HepG2 (cell line): Measurements from ENCODE around the gene RABEP2. TPM values are rescaled to one million over a fixed set of nuclear protein-coding genes. Genes with fewer than 3 reads are reported as not detected.
A peak's percentile ranks its signal among the peaks of the same experiment; 100 is the strongest.

ENCODE experiments used
- ARNT ChIP-seq: fragments of 450-650 bp; IDR thresholded peaks from 2 replicates; pipeline ENCODE4 v1.6.1; 2017
- ARNT2 ChIP-seq: sonication (generic); formaldehyde crosslinking; IDR thresholded peaks from 2 replicates; pipeline ENCODE4 v1.8.0; 2022; ENCODE audit warnings: mild to moderate bottlenecking, low read depth, missing genetic modification reagents, moderate library complexity
- CBX2 ChIP-seq, 2 experiments: fragments of 200-600 bp in 1 of 2; sonication (generic); formaldehyde crosslinking in 1 of 2; IDR thresholded peaks; 2 replicates each; pipeline versions ENCODE4 v1.7.0 to v1.8.1; 2018 to 2022; ENCODE audit warnings: low read depth in 2 of 2, low read length in 1 of 2, mild to moderate bottlenecking in 1 of 2, missing genetic modification reagents in 1 of 2
- EP300 ChIP-seq, 3 experiments: sonication (generic) in 1 of 3; formaldehyde crosslinking in 1 of 3; IDR thresholded peaks; 2 replicates each; pipeline versions ENCODE4 v1.5.1 to v1.6.1; 2011 to 2020; ENCODE audit warnings: low read depth in 2 of 3, low read length in 2 of 3, borderline replicate concordance in 1 of 3, improper control_type of control experiment in 1 of 3, mild to moderate bottlenecking in 1 of 3, missing genetic modification reagents in 1 of 3, moderate library complexity in 1 of 3
- KDM2A ChIP-seq: sonication (generic); formaldehyde crosslinking; IDR thresholded peaks from 2 replicates; pipeline ENCODE4 v1.4.0; 2020; ENCODE audit warnings: low read depth, missing genetic modification reagents, borderline replicate concordance
- KLF15 ChIP-seq: sonication (generic); formaldehyde crosslinking; IDR thresholded peaks from 2 replicates; pipeline ENCODE4 v1.8.1; 2023; ENCODE audit warnings: borderline replicate concordance, mild to moderate bottlenecking, inconsistent platforms, missing genetic modification reagents, mixed read lengths
- MTF1 ChIP-seq: sonication (generic); formaldehyde crosslinking; IDR thresholded peaks from 2 replicates; pipeline ENCODE4 v1.5.0; 2020; ENCODE audit warnings: missing genetic modification reagents
- SETDB1 ChIP-seq: sonication (generic); formaldehyde crosslinking; IDR thresholded peaks from 2 replicates; pipeline ENCODE4 v1.5.1; 2020; ENCODE audit warnings: missing genetic modification reagents, mild to moderate bottlenecking, borderline replicate concordance
- SRSF9 ChIP-seq: fragments of 200-400 bp; formaldehyde crosslinking; IDR thresholded peaks from 2 replicates; pipeline ENCODE4 v1.6.1; 2018; ENCODE audit warnings: borderline replicate concordance, mild to moderate bottlenecking, low read depth, low read length; ENCODE audit not compliant: insufficient read depth, poor library complexity, severe bottlenecking
- ZFYVE20 ChIP-seq: sonication (generic); formaldehyde crosslinking; IDR thresholded peaks from 2 replicates; pipeline ENCODE4 v1.8.0; 2023; ENCODE audit warnings: low read depth, mild to moderate bottlenecking, moderate library complexity, missing genetic modification reagents, borderline replicate concordance
- ZNF496 ChIP-seq: sonication (generic); formaldehyde crosslinking; IDR thresholded peaks from 2 replicates; pipeline ENCODE4 v1.8.1; 2023; ENCODE audit warnings: mild to moderate bottlenecking, moderate library complexity, missing genetic modification reagents; ENCODE audit not compliant: insufficient replicate concordance
- ZNF616 ChIP-seq: sonication (generic); formaldehyde crosslinking; IDR thresholded peaks from 2 replicates; pipeline ENCODE4 v1.5.0; 2020; ENCODE audit warnings: low read depth, mild to moderate bottlenecking, missing genetic modification reagents
- polyA plus RNA-seq, 8 experiments: library from polyadenylated mRNA; depleted of rRNA in 3 of 8; stranded (reverse) in 7 of 8; unstranded in 1 of 8; fragments of >200 nt; fragmentation: Illumina TruSeq in 4 of 8; extraction: Trizol in 4 of 8; gene quantifications; 2 replicates each; pipeline versions ENCODE4 v1.2.1 to v1.2.3, GENCODE V29; 2011 to 2016; ENCODE audit warnings: low read depth in 4 of 8, missing spikeins in 1 of 8, mixed read lengths in 1 of 8; ENCODE audit not compliant: insufficient read depth in 1 of 8
- total RNA-seq, 5 experiments: library from RNA; depleted of rRNA; stranded (reverse); fragments of >200 nt; fragmentation: Illumina TruSeq; extraction: Trizol; gene quantifications; 2 replicates each; pipeline ENCODE4 v1.2.3, GENCODE V29; 2016; ENCODE audit warnings: low read depth in 1 of 5
- TF ChIP-seq, protein P1 (sequence below): sonication (generic); formaldehyde crosslinking; IDR thresholded peaks from 2 replicates; pipeline ENCODE4 v1.9.0; 2021; ENCODE audit warnings: missing genetic modification reagents, borderline replicate concordance
- TF ChIP-seq, protein P2 (sequence below): sonication (generic); formaldehyde crosslinking; IDR thresholded peaks from 2 replicates; pipeline ENCODE4 v1.5.1; 2020; ENCODE audit warnings: missing genetic modification reagents, mild to moderate bottlenecking, borderline replicate concordance
- TF ChIP-seq, protein P3 (sequence below): sonication (generic); formaldehyde crosslinking; IDR thresholded peaks from 2 replicates; pipeline ENCODE4 v1.4.0; 2020; ENCODE audit warnings: missing genetic modification reagents
- TF ChIP-seq, protein P4 (sequence below): sonication (generic); formaldehyde crosslinking; IDR thresholded peaks from 2 replicates; pipeline ENCODE4 v1.5.0; 2020; ENCODE audit warnings: mild to moderate bottlenecking, missing genetic modification reagents, moderate library complexity
- TF ChIP-seq, protein P5 (sequence below): sonication (generic); formaldehyde crosslinking; IDR thresholded peaks from 2 replicates; pipeline ENCODE4 v1.8.0; 2022; ENCODE audit warnings: missing genetic modification reagents, mild to moderate bottlenecking, inconsistent platforms, borderline replicate concordance

RABEP2 gene
- total and polyA plus RNA-seq, 2 of the 13 experiments (the other 11 are each of a cell fraction or from before 2014, with no cell fraction given): 10.8 to 18.4 TPM

DNA sequence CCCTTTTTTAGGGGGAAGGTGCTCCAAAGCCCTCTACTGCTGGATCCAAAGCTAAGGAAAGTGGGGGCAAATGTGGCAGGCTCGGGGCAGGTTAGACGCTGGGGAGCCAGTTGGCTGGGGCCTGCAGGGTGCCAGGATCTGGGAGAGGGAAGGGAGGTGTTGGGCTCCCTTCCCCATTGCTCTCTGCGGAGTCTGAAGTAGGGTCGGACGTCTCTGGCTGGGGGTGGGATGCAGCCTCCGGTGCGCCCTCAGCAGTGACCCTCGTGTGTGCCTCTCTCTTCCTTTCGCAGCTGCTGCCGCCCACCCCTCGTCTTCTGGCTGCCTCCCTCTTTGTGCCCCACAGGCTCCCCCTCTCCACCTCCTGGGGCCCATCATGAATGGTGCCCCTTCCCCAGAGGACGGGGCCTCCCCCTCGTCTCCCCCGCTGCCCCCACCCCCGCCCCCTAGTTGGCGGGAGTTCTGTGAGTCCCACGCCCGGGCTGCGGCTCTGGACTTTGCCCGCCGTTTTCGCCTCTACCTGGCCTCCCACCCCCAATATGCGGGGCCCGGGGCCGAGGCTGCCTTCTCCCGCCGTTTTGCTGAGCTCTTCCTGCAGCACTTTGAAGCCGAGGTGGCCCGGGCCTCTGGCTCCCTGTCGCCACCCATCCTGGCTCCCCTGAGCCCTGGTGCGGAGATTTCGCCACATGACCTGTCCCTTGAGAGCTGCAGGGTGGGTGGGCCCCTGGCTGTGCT, 59.1 kb downstream of the RABEP2 start (continued):
- TF ChIP-seq MTF1 (CRISPR knock-in tag) (no peak), SRSF9 (no peak), KDM2A (CRISPR knock-in tag) (no peak), ARNT (no peak), ZFYVE20 (CRISPR knock-in tag) (no peak), CBX2 (IDR thresholded peaks at IDR 0.05; ENCODE audit: low read depth, low read length) (no peak), CBX2 (CRISPR knock-in tag; IDR thresholded peaks at IDR 0.05; ENCODE audit: low read depth) (no peak), EP300 (IDR thresholded peaks at IDR 0.05; ENCODE audit: low read depth in 2 of 2, low read length in 2 of 2) (peak in 1 of 2 experiments; percentile 26; a peak in 1 of 4 replicates), EP300 (CRISPR knock-in tag; IDR thresholded peaks at IDR 0.05; ENCODE audit: borderline replicate concordance) (no peak), ARNT2 (CRISPR knock-in tag) (0 out of 2 replicates have a peak, but pooled peaks have one; percentile 59), KLF15 (no peak), ZNF496 (CRISPR knock-in tag) (no peak), ZNF616 (CRISPR knock-in tag) (peak; percentile 37; the same call in 1 of the 2 replicates), SETDB1 (CRISPR knock-in tag) (no peak)
- TF ChIP-seq, protein P1, sequence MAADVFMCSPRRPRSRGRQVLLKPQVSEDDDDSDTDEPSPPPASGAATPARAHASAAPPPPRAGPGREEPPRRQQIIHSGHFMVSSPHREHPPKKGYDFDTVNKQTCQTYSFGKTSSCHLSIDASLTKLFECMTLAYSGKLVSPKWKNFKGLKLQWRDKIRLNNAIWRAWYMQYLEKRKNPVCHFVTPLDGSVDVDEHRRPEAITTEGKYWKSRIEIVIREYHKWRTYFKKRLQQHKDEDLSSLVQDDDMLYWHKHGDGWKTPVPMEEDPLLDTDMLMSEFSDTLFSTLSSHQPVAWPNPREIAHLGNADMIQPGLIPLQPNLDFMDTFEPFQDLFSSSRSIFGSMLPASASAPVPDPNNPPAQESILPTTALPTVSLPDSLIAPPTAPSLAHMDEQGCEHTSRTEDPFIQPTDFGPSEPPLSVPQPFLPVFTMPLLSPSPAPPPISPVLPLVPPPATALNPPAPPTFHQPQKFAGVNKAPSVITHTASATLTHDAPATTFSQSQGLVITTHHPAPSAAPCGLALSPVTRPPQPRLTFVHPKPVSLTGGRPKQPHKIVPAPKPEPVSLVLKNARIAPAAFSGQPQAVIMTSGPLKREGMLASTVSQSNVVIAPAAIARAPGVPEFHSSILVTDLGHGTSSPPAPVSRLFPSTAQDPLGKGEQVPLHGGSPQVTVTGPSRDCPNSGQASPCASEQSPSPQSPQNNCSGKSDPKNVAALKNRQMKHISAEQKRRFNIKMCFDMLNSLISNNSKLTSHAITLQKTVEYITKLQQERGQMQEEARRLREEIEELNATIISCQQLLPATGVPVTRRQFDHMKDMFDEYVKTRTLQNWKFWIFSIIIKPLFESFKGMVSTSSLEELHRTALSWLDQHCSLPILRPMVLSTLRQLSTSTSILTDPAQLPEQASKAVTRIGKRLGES (CRISPR knock-in tag): no peak
- TF ChIP-seq, protein P2, sequence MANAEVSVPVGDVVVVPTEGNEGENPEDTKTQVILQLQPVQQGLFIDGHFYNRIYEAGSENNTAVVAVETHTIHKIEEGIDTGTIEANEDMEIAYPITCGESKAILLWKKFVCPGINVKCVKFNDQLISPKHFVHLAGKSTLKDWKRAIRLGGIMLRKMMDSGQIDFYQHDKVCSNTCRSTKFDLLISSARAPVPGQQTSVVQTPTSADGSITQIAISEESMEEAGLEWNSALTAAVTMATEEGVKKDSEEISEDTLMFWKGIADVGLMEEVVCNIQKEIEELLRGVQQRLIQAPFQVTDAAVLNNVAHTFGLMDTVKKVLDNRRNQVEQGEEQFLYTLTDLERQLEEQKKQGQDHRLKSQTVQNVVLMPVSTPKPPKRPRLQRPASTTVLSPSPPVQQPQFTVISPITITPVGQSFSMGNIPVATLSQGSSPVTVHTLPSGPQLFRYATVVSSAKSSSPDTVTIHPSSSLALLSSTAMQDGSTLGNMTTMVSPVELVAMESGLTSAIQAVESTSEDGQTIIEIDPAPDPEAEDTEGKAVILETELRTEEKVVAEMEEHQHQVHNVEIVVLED: 0 out of 2 replicates have a peak, but pooled peaks have one; percentile 35
- TF ChIP-seq, protein P3, sequence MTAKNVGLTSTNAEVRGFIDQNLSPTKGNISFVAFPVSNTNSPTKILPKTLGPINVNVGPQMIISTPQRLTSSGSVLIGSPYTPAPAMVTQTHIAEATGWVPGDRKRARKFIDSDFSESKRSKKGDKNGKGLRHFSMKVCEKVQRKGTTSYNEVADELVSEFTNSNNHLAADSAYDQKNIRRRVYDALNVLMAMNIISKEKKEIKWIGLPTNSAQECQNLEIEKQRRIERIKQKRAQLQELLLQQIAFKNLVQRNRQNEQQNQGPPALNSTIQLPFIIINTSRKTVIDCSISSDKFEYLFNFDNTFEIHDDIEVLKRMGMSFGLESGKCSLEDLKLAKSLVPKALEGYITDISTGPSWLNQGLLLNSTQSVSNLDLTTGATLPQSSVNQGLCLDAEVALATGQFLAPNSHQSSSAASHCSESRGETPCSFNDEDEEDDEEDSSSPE (CRISPR knock-in tag): peak; percentile 95
- TF ChIP-seq, protein P4, sequence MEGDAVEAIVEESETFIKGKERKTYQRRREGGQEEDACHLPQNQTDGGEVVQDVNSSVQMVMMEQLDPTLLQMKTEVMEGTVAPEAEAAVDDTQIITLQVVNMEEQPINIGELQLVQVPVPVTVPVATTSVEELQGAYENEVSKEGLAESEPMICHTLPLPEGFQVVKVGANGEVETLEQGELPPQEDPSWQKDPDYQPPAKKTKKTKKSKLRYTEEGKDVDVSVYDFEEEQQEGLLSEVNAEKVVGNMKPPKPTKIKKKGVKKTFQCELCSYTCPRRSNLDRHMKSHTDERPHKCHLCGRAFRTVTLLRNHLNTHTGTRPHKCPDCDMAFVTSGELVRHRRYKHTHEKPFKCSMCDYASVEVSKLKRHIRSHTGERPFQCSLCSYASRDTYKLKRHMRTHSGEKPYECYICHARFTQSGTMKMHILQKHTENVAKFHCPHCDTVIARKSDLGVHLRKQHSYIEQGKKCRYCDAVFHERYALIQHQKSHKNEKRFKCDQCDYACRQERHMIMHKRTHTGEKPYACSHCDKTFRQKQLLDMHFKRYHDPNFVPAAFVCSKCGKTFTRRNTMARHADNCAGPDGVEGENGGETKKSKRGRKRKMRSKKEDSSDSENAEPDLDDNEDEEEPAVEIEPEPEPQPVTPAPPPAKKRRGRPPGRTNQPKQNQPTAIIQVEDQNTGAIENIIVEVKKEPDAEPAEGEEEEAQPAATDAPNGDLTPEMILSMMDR (CRISPR knock-in tag): no peak
- TF ChIP-seq, protein P5, sequence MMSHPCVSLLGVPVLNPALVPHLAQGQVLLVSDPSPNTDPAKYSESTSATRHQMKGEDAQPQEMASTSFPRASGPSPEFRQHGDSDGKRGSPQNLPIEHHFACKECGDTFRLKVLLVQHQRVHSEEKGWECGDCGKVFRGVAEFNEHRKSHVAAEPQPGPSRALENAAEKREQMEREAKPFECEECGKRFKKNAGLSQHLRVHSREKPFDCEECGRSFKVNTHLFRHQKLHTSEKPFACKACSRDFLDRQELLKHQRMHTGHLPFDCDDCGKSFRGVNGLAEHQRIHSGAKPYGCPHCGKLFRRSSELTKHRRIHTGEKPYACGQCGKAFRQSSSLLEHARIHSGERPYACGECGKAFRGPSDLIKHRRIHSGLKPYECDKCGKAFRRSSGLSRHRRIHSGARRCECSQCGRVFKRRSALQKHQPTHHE (CRISPR knock-in tag): no peak
